Breast epithelium (tissue), 3 donors: ENCODE measurements around the gene FRS2.

Source experiments
- POLR2A ChIP-seq: fragments of 450-650 bp; IDR thresholded peaks from one replicate; pipeline ENCODE4 v1.6.1; 2016; ENCODE audit warnings: antibody characterized with exemption, mild to moderate bottlenecking, moderate library complexity
- POLR2AphosphoS5 ChIP-seq, 3 donors: sonication (generic); formaldehyde crosslinking; IDR thresholded peaks; one replicate each; pipeline ENCODE4 v1.6.1; 2017; ENCODE audit warnings: antibody characterized with exemption in 3 of 3
- TF ChIP-seq, protein P1 (sequence below), 3 donors: fragments of 450-650 bp; IDR thresholded peaks; one replicate each; pipeline ENCODE4 v1.5.1; 2016 to 2017; ENCODE audit warnings: antibody characterized with exemption in 3 of 3, mild to moderate bottlenecking in 3 of 3, moderate library complexity in 3 of 3

DNA sequence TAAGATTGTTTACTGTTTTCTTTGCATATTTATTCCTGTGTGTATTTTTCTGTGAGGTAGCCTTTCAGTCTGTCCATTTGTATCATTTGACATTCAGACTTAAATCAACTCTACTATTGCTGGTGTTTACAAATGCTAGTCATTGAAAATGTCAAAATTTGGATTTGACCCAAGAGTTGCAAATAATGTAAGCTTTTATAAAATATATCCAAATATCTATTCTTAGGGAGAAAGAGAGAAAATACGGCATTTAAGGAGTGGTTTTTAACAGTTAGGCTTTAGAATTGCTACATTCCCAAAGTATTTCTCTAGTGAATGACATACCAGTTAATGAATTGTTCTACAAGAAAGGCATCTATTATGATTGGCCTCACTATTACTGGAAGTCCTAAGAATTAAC is 37.9 kb downstream of the FRS2 start:
- no peak for TF ChIP-seq POLR2AphosphoS5 (IDR thresholded peaks at IDR 0.05)
- TF ChIP-seq, protein P1, sequence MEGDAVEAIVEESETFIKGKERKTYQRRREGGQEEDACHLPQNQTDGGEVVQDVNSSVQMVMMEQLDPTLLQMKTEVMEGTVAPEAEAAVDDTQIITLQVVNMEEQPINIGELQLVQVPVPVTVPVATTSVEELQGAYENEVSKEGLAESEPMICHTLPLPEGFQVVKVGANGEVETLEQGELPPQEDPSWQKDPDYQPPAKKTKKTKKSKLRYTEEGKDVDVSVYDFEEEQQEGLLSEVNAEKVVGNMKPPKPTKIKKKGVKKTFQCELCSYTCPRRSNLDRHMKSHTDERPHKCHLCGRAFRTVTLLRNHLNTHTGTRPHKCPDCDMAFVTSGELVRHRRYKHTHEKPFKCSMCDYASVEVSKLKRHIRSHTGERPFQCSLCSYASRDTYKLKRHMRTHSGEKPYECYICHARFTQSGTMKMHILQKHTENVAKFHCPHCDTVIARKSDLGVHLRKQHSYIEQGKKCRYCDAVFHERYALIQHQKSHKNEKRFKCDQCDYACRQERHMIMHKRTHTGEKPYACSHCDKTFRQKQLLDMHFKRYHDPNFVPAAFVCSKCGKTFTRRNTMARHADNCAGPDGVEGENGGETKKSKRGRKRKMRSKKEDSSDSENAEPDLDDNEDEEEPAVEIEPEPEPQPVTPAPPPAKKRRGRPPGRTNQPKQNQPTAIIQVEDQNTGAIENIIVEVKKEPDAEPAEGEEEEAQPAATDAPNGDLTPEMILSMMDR (IDR thresholded peaks at IDR 0.05), result no peak
- no peak for TF ChIP-seq POLR2A
